GM04503 (cell line): ENCODE data around the gene C5orf63.
A peak's percentile ranks its signal among the peaks of the same experiment; 100 is the strongest.
"Not testable (repeated sequence)": the region's sequence is repeated elsewhere in the genome, so short reads cannot be mapped to it uniquely, and the experiment has no call there.

Source experiments
- DNase-seq: peaks from one replicate; pipeline ENCODE4 v3.0.0-alpha.2; 2012; ENCODE audit warnings: low read depth

C5orf63 gene

GRCh38 chr5:127072861-127073846, at the start of gene C5orf63:
Gene C5orf63, minus strand, starts transcription at chr5:127073502. Its CDS starts 14,507 bp downstream, at chr5:127058995.
- DNase-seq = no peak

- peak; percentile 7 for DNase-seq
Observed at GRCh38 chr5:127112347-127112864, 39.1 kb upstream of the C5orf63 start.

- DNase-seq = no peak
Observed at GRCh38 chr5:127111112-127111511, 37.8 kb upstream of the C5orf63 start.

GRCh38 chr5:127108624-127109260, 35.4 kb upstream of the C5orf63 start:
- DNase-seq = not testable (repeated sequence)

- no peak for DNase-seq
Observed at GRCh38 chr5:127101935-127102334, 28.6 kb upstream of the C5orf63 start.

- DNase-seq = no peak
Observed at GRCh38 chr5:127101533-127101932, 28.2 kb upstream of the C5orf63 start.

- DNase-seq = no peak
Observed at GRCh38 chr5:127098241-127098640, 24.9 kb upstream of the C5orf63 start.

- no peak for DNase-seq
Observed at GRCh38 chr5:127097278-127097677, 24.0 kb upstream of the C5orf63 start.

- DNase-seq = no peak
Observed at GRCh38 chr5:127096328-127096993, 23.2 kb upstream of the C5orf63 start.

GRCh38 chr5:127094161-127094814, 21.0 kb upstream of the C5orf63 start:
- DNase-seq = no peak

GRCh38 chr5:127092690-127093089, 19.4 kb upstream of the C5orf63 start:
- DNase-seq = no peak

GRCh38 chr5:127089191-127089590, 15.9 kb upstream of the C5orf63 start:
- no peak for DNase-seq

GRCh38 chr5:127088251-127088650, 14.9 kb upstream of the C5orf63 start:
- DNase-seq = peak; percentile 92

- no peak for DNase-seq
Observed at GRCh38 chr5:127086589-127086988, 13.3 kb upstream of the C5orf63 start.

- no peak for DNase-seq
Observed at GRCh38 chr5:127085796-127086195, 12.5 kb upstream of the C5orf63 start.

GRCh38 chr5:127085371-127085770, 12.1 kb upstream of the C5orf63 start:
- DNase-seq = no peak

- DNase-seq = no peak
Observed at GRCh38 chr5:127084656-127085055, 11.4 kb upstream of the C5orf63 start.

- DNase-seq = no peak
Observed at GRCh38 chr5:127083711-127084110, 10.4 kb upstream of the C5orf63 start.

- DNase-seq = no peak
Observed at GRCh38 chr5:127079994-127080491, 6.7 kb upstream of the C5orf63 start.

GRCh38 chr5:127077366-127077765, 4.1 kb upstream of the C5orf63 start:
- no peak for DNase-seq

- DNase-seq = no peak
Observed at GRCh38 chr5:127076315-127077129, 3.2 kb upstream of the C5orf63 start.
